Activated naive CD4-positive, alpha-beta T cell treated with anti-CD3 and anti-CD28 coated beads, Interleukin-2, amount 50 U/mL, for 16 hours (primary cell): ENCODE measurements around the gene ZNF586.
A peak's percentile ranks its signal among the peaks of the same experiment; 100 is the strongest.
"Not testable (repeated sequence)": the region's sequence is repeated elsewhere in the genome, so short reads cannot be mapped to it uniquely, and the experiment has no call there.

Experiments
- DNase-seq: peaks from one replicate; pipeline ENCODE4 v3.0.0-alpha.2; 2020

ZNF586 gene

GRCh38 chr19:57769345-57770131 is at the start of gene ZNF586:
Gene ZNF586, plus strand, starts transcription at chr19:57769676. Its CDS starts 167 bp downstream, at chr19:57769843.
- peak; percentile 84 for DNase-seq

GRCh38 chr19:57719901-57720519 is 49.5 kb upstream of the ZNF586 start:
- DNase-seq: no peak

GRCh38 chr19:57720878-57721277 is 48.6 kb upstream of the ZNF586 start:
- DNase-seq: no peak

- DNase-seq: peak; percentile 36
Observed at GRCh38 chr19:57738320-57738719, 31.2 kb upstream of the ZNF586 start.

- DNase-seq: not testable (repeated sequence)
Observed at GRCh38 chr19:57738770-57739169, 30.7 kb upstream of the ZNF586 start.

- DNase-seq: peak; percentile 81
Observed at GRCh38 chr19:57746580-57747471, 22.6 kb upstream of the ZNF586 start, which contains the start of gene ZNF776. Gene ZNF776, plus strand, starts transcription at chr19:57746815. Its CDS starts 244 bp downstream, at chr19:57747059.

GRCh38 chr19:57747472-57747807 is 22.0 kb upstream of the ZNF586 start:
- no peak for DNase-seq

GRCh38 chr19:57748029-57748428 is 21.4 kb upstream of the ZNF586 start:
- no peak for DNase-seq

- DNase-seq: no peak
Observed at GRCh38 chr19:57754091-57754673, 15.3 kb upstream of the ZNF586 start.

GRCh38 chr19:57755031-57755430 is 14.4 kb upstream of the ZNF586 start:
- no peak for DNase-seq

- no peak for DNase-seq
Observed at GRCh38 chr19:57757941-57758340, 11.5 kb upstream of the ZNF586 start.

- no peak for DNase-seq
Observed at GRCh38 chr19:57759096-57759495, 10.4 kb upstream of the ZNF586 start.

- no peak for DNase-seq
Observed at GRCh38 chr19:57771417-57771816, 1.9 kb downstream of the ZNF586 start.

GRCh38 chr19:57773488-57773887 is 4.0 kb downstream of the ZNF586 start:
- no peak for DNase-seq

GRCh38 chr19:57776764-57777296 is 7.4 kb downstream of the ZNF586 start:
- no peak for DNase-seq

GRCh38 chr19:57778336-57778735 is 8.9 kb downstream of the ZNF586 start:
- DNase-seq: no peak

GRCh38 chr19:57779220-57779845 is 9.9 kb downstream of the ZNF586 start:
- DNase-seq: no peak

- no peak for DNase-seq
Observed at GRCh38 chr19:57786286-57786685, 16.8 kb downstream of the ZNF586 start.

GRCh38 chr19:57786906-57787305 is 17.4 kb downstream of the ZNF586 start:
- no peak for DNase-seq

GRCh38 chr19:57788114-57788692 is 18.7 kb downstream of the ZNF586 start:
- DNase-seq: no peak

GRCh38 chr19:57789288-57789687 is 19.8 kb downstream of the ZNF586 start:
- no peak for DNase-seq

GRCh38 chr19:57796580-57796979 is 27.1 kb downstream of the ZNF586 start:
- DNase-seq: not testable (repeated sequence)
